Immature natural killer cell (primary cell): ENCODE measurements around the gene TMEM240. TPM values are rescaled to one million over a fixed set of nuclear protein-coding genes. Genes with fewer than 3 reads are reported as not detected.
"Not testable (repeated sequence)": the region's sequence is repeated elsewhere in the genome, so short reads cannot be mapped to it uniquely, and the experiment has no call there.

Experiments
- DNase-seq, 3 donors: peaks; one replicate each; pipeline ENCODE4 v3.0.0; 2022; ENCODE audit warnings: mixed read lengths in 1 of 3
- H3K27ac Mint-ChIP-seq, 6 donors: one replicate each; pipeline ENCODE4 v1.8.0; 2020; ENCODE audit warnings: mixed read lengths in 6 of 6, mild to moderate bottlenecking in 5 of 6, inconsistent platforms in 4 of 6, moderate library complexity in 3 of 6
- H3K27me3 Mint-ChIP-seq, 3 donors: one replicate each; pipeline ENCODE4 v1.8.0; 2020 to 2021; ENCODE audit warnings: low read depth in 3 of 3, mild to moderate bottlenecking in 3 of 3, mixed read lengths in 3 of 3, moderate library complexity in 3 of 3, inconsistent platforms in 1 of 3
- H3K36me3 Mint-ChIP-seq, 3 donors: one replicate each; pipeline ENCODE4 v1.8.0; 2020; ENCODE audit warnings: mixed read lengths in 3 of 3, inconsistent platforms in 2 of 3, mild to moderate bottlenecking in 2 of 3
- H3K4me1 Mint-ChIP-seq, 2 donors: one replicate each; pipeline ENCODE4 v1.8.0; 2020; ENCODE audit warnings: inconsistent platforms in 2 of 2, mild to moderate bottlenecking in 2 of 2, mixed read lengths in 2 of 2, moderate library complexity in 1 of 2
- H3K4me3 Mint-ChIP-seq, 5 donors: one replicate each; pipeline ENCODE4 v1.8.0; 2020; ENCODE audit warnings: mild to moderate bottlenecking in 5 of 5, mixed read lengths in 5 of 5, inconsistent platforms in 3 of 5, moderate library complexity in 3 of 5
- H3K9me3 Mint-ChIP-seq, 6 donors: one replicate each; pipeline ENCODE4 v1.8.0; 2020; ENCODE audit warnings: mild to moderate bottlenecking in 6 of 6, mixed read lengths in 6 of 6, inconsistent platforms in 4 of 6, moderate library complexity in 3 of 6
- polyA plus RNA-seq, 3 donors: library from polyadenylated mRNA; unstranded; fragments of 300-500 nt; fragmentation: Illumina TruSeq; gene quantifications; one replicate each; pipeline ENCODE4 v1.2.3, GENCODE V29; 2021

TMEM240 gene
- polyA plus RNA-seq, 3 donors from 2014 or later: not detected

- Mint-ChIP-seq H3K9me3 (no peaks in the 10 kb centered on the region), H3K4me1 (peaks cover 0 to 1% of the 10 kb centered on the region in 2 donors), H3K27me3 (peaks cover 0 to 3% (median 1%) of the 10 kb centered on the region in 3 donors), H3K4me3 (peak overlapping the region; percentile 21 to 64 (median 57)), H3K27ac (peak overlapping the region in 2 of 6 donors; percentile 31 to 67), H3K36me3 (peaks cover 0 to 5% (median 4%) of the 10 kb centered on the region in 3 donors)
- no peak for DNase-seq
Observed at GRCh38 chr1:1540818-1541628, 599 bp upstream of the TMEM240 start.

DNA sequence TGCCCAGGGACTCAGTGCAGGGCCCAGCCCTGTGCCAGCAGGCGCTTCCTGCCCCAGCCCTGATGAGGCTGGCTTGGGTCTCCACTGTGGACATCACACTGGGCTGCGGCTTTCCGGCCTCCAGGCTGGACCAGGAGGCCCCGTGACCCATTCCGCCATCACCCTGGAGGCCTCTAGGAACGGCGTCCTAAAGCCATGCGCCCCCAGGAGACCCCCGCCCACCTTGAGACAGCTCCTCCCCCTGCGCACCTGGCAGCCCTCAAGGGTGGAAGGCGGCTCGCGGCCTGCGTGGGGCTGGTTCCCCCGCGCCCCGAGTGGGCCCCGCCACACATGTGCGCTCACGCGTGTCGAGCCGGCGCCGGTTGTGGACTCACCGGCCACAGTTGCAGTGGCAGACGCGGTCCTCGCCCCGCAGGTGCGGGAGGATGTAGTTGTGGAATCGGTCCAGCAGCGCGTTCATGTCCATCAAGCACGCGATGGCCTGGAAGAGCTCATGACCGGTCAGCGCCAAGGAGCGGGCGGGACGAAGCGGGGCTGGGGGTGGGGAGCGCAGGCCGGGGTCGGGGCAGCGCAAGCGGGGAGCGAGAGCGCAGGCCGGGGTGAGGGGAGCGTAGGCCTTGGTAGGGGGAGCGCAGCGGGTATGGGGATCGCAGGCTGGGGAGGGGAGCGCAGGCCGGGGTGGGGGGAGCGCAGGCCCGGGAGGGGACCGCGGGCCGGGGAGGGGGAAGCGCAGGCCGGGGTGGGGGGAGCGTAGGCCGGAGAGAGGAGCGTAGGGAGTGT is 924 bp downstream of the TMEM240 start:
- Mint-ChIP-seq H3K4me1 (peaks cover 0 to 1% of the 10 kb centered on the region in 2 donors), H3K9me3 (no peaks in the 10 kb centered on the region), H3K4me3 (peak overlapping the region in 4 of 5 donors; percentile 10 to 76 (median 48)), H3K36me3 (peaks cover 0 to 5% (median 4%) of the 10 kb centered on the region in 3 donors), H3K27me3 (peaks cover 0 to 3% (median 1%) of the 10 kb centered on the region in 3 donors), H3K27ac (no peak overlapping the region)
- no peak for DNase-seq

DNA sequence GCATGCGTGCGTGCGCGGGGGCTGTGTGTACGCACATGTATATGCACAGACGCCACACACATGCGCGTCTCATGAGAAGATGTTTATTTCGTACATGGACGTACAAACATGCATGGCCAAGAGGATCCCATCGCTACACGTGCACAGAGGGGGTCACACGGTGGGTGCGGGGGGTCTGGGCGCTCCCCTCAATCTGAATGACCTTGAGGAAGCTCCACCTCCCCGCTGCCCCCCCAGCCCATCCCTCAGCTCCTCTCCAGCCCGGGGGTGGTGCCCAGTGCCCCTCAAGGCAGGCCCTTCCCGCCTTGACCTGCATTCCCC is 1.5 kb downstream of the TMEM240 start:
- H3K4me1 Mint-ChIP-seq: peaks cover 0 to 1% of the 10 kb centered on the region in 2 donors
- H3K4me3 Mint-ChIP-seq: peak overlapping the region in 4 of 5 donors; percentile 20 to 45 (median 35)
- H3K36me3 Mint-ChIP-seq: peaks cover 0 to 5% (median 4%) of the 10 kb centered on the region in 3 donors
- no peaks in the 10 kb centered on the region for H3K9me3 Mint-ChIP-seq
- DNase-seq: no peak
- peaks cover 0 to 3% (median 1%) of the 10 kb centered on the region in 3 donors for H3K27me3 Mint-ChIP-seq
- H3K27ac Mint-ChIP-seq: no peak overlapping the region

- no peaks in the 10 kb centered on the region for H3K9me3 Mint-ChIP-seq
- no peak overlapping the region for H3K27ac Mint-ChIP-seq
- H3K27me3 Mint-ChIP-seq: peaks cover 0 to 3% (median 1%) of the 10 kb centered on the region in 3 donors
- peaks cover 0 to 1% of the 10 kb centered on the region in 2 donors for H3K4me1 Mint-ChIP-seq
- peak overlapping the region; percentile 20 to 53 (median 41) for H3K4me3 Mint-ChIP-seq
- no peak for DNase-seq
- H3K36me3 Mint-ChIP-seq: peaks cover 0 to 5% (median 4%) of the 10 kb centered on the region in 3 donors
Observed at GRCh38 chr1:1538334-1538733, 2.1 kb downstream of the TMEM240 start.

GRCh38 chr1:1537626-1538250 is 2.7 kb downstream of the TMEM240 start:
- Mint-ChIP-seq H3K36me3 (peaks cover 0 to 5% (median 4%) of the 10 kb centered on the region in 3 donors), H3K4me3 (peak overlapping the region in 2 of 5 donors; percentile 30 to 32), H3K27me3 (peaks cover 0 to 3% (median 1%) of the 10 kb centered on the region in 3 donors), H3K4me1 (peaks cover 0 to 1% of the 10 kb centered on the region in 2 donors), H3K27ac (no peak overlapping the region), H3K9me3 (no peaks in the 10 kb centered on the region)
- DNase-seq: no peak

GRCh38 chr1:1536938-1537546 is 3.4 kb downstream of the TMEM240 start:
- H3K27ac Mint-ChIP-seq: no peak overlapping the region
- no peak for DNase-seq
- H3K27me3 Mint-ChIP-seq: peaks cover 0 to 3% (median 1%) of the 10 kb centered on the region in 3 donors
- peaks cover 2 to 8% (median 6%) of the 10 kb centered on the region in 3 donors for H3K36me3 Mint-ChIP-seq
- H3K4me1 Mint-ChIP-seq: peaks cover 0 to 1% of the 10 kb centered on the region in 2 donors
- peaks cover 0 to 2% (median under 1%) of the 10 kb centered on the region in 6 donors for H3K9me3 Mint-ChIP-seq
- no peak overlapping the region for H3K4me3 Mint-ChIP-seq

- Mint-ChIP-seq H3K27me3 (peaks cover 0 to 1% (median 0%) of the 10 kb centered on the region in 3 donors), H3K36me3 (peaks cover 5 to 6% (median 6%) of the 10 kb centered on the region in 3 donors), H3K9me3 (peaks cover 0 to 5% (median under 1%) of the 10 kb centered on the region in 6 donors), H3K27ac (no peak overlapping the region), H3K4me1 (peaks cover 0 to 1% of the 10 kb centered on the region in 2 donors), H3K4me3 (no peak overlapping the region)
- no peak for DNase-seq
Observed at GRCh38 chr1:1536019-1536937, 4.1 kb downstream of the TMEM240 start.

- H3K27ac Mint-ChIP-seq: no peak overlapping the region
- peaks cover 0 to 5% (median under 1%) of the 10 kb centered on the region in 6 donors for H3K9me3 Mint-ChIP-seq
- H3K4me3 Mint-ChIP-seq: no peak overlapping the region
- no peak for DNase-seq
- H3K36me3 Mint-ChIP-seq: peaks cover 5 to 6% (median 6%) of the 10 kb centered on the region in 3 donors
- H3K27me3 Mint-ChIP-seq: peaks cover 0 to 1% (median 0%) of the 10 kb centered on the region in 3 donors
- H3K4me1 Mint-ChIP-seq: peaks cover 0 to 1% of the 10 kb centered on the region in 2 donors
Observed at GRCh38 chr1:1535201-1536018, 5.0 kb downstream of the TMEM240 start.

- no peak overlapping the region for H3K27ac Mint-ChIP-seq
- H3K4me1 Mint-ChIP-seq: peaks cover 0 to under 1% of the 10 kb centered on the region in 2 donors
- H3K4me3 Mint-ChIP-seq: no peak overlapping the region
- H3K9me3 Mint-ChIP-seq: peaks cover 0 to 5% (median under 1%) of the 10 kb centered on the region in 6 donors
- H3K36me3 Mint-ChIP-seq: peaks cover 5 to 6% (median 6%) of the 10 kb centered on the region in 3 donors
- peaks cover 0 to 1% (median 0%) of the 10 kb centered on the region in 3 donors for H3K27me3 Mint-ChIP-seq
- no peak for DNase-seq
Observed at GRCh38 chr1:1534401-1535154, 5.8 kb downstream of the TMEM240 start.

DNA sequence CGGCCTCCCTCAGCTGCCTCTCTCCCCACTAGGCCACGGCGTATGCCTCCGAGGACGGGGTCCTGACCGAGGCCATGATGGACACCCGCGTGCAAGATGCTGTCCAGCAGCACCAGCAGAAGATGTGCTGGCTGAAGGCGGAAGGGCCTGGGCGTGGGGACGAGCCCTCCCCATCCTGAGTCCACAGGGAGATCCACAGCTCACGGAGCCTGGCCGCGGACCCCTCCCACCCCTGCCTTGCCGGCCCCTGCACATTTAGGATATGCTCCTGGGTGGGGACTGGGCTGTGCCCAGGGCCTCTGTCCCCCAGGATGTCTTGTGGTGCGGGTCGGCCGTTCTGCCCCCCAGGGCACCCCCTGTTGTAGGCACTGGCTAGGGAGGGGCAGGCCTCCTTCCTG is 6.5 kb downstream of the TMEM240 start:
- H3K27me3 Mint-ChIP-seq, DNase-seq, H3K27ac Mint-ChIP-seq, H3K9me3 Mint-ChIP-seq, H3K36me3 Mint-ChIP-seq, H3K4me1 Mint-ChIP-seq, H3K4me3 Mint-ChIP-seq: not testable (repeated sequence)

GRCh38 chr1:1533176-1533893 is 7.1 kb downstream of the TMEM240 start:
- H3K4me3 Mint-ChIP-seq, H3K9me3 Mint-ChIP-seq, DNase-seq, H3K27ac Mint-ChIP-seq, H3K4me1 Mint-ChIP-seq, H3K36me3 Mint-ChIP-seq, H3K27me3 Mint-ChIP-seq: not testable (repeated sequence)
